ENCODE data around the gene PTPRN2. TPM values are rescaled to one million over a fixed set of nuclear protein-coding genes. Genes with fewer than 3 reads are reported as not detected.

Gene PTPRN2
- total RNA-seq, 1 experiment from 2014 or later, result 0.11 TPM

DNA sequence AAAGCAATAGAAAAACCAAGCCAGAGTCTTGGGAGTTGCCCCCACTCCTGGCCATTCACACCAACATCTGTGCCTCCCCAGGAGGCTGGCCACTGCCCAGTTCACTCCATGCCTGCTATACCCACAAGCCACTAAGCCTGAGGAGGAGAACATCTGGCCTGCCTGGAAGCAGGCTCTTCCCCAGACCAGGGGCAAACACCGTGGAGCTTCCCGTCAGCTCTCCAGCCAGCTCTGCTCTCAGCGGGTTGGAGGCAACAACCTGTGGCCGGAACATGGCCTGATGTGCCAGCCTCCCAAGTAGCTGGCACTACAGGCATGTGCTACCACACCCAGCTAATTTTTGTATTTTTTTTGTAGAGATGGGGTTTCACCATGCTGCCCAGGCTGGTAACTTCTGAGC, 9.1 kb upstream of the PTPRN2 start:
- TF ChIP-seq, protein P1, sequence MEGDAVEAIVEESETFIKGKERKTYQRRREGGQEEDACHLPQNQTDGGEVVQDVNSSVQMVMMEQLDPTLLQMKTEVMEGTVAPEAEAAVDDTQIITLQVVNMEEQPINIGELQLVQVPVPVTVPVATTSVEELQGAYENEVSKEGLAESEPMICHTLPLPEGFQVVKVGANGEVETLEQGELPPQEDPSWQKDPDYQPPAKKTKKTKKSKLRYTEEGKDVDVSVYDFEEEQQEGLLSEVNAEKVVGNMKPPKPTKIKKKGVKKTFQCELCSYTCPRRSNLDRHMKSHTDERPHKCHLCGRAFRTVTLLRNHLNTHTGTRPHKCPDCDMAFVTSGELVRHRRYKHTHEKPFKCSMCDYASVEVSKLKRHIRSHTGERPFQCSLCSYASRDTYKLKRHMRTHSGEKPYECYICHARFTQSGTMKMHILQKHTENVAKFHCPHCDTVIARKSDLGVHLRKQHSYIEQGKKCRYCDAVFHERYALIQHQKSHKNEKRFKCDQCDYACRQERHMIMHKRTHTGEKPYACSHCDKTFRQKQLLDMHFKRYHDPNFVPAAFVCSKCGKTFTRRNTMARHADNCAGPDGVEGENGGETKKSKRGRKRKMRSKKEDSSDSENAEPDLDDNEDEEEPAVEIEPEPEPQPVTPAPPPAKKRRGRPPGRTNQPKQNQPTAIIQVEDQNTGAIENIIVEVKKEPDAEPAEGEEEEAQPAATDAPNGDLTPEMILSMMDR (conservative IDR thresholded peaks at IDR 0.05; ENCODE audit: low read depth, low read length), result no peak
- no peak for TF ChIP-seq EZH2 (IDR thresholded peaks at IDR 0.05; ENCODE audit: borderline replicate concordance, low read depth, low read length, poor library complexity, severe bottlenecking)
- no peak for DNase-seq (ENCODE audit: low spot score)
- Histone ChIP-seq H3K36me3 (ENCODE audit: insufficient read depth, low read length, poor library complexity, severe bottlenecking) (no peaks in the 10 kb centered on the region), H3K27ac (ENCODE audit: low read depth, low read length, poor library complexity, severe bottlenecking) (no peak overlapping the region), H3K27me3 (replicated peaks; ENCODE audit: insufficient read depth, low read depth, low read length, poor library complexity) (no peaks in the 10 kb centered on the region), H3K4me3 (ENCODE audit: low read depth, low read length, poor library complexity, severe bottlenecking) (no peak overlapping the region), H3K4me1 (ENCODE audit: insufficient read depth, low read length, poor library complexity, severe bottlenecking) (no peaks in the 10 kb centered on the region), H3K9me3 (ENCODE audit: low read depth, low read length, poor library complexity, severe bottlenecking) (peaks cover 4% of the 10 kb centered on the region)
- intact Hi-C loops (cut with micrococcal nuclease; ENCODE audit: unreplicated experiment), result no loop called here
- ChIA-PET CTCF (no interaction called here), POLR2A (ENCODE audit: low non-redundant PET) (no interaction called here)
- no TSS peak for BruUV-seq (replicated peaks)

DNA sequence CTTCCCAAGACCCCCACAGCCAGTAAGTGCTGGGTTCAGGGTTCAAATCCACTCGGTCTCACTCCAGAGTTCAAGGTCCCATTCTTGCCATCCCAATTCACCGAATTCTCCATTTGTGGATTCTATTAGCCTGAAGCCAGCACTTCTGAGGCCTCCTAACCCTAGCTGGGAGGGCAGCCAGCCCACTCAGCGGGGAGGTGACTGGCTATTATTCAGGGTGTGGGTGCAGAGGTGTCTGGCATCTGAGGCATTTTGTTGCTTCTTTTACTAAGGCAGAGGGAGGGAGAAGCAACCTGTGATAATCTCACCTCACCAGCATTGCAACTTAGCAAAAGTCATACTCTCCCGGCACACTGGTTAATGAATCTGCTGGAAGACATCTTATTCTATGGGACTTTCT, 8.7 kb upstream of the PTPRN2 start:
- Histone ChIP-seq H3K4me1 (ENCODE audit: insufficient read depth, low read length, poor library complexity, severe bottlenecking) (no peaks in the 10 kb centered on the region), H3K9me3 (ENCODE audit: low read depth, low read length, poor library complexity, severe bottlenecking) (peaks cover 4% of the 10 kb centered on the region), H3K27ac (ENCODE audit: low read depth, low read length, poor library complexity, severe bottlenecking) (no peak overlapping the region), H3K4me3 (ENCODE audit: low read depth, low read length, poor library complexity, severe bottlenecking) (no peak overlapping the region), H3K36me3 (ENCODE audit: insufficient read depth, low read length, poor library complexity, severe bottlenecking) (no peaks in the 10 kb centered on the region), H3K27me3 (replicated peaks; ENCODE audit: insufficient read depth, low read depth, low read length, poor library complexity) (no peaks in the 10 kb centered on the region)
- no peak for DNase-seq (ENCODE audit: low spot score)
- ChIA-PET POLR2A (ENCODE audit: low non-redundant PET) (no interaction called here), CTCF (no interaction called here)
- TF ChIP-seq, protein P1 (conservative IDR thresholded peaks at IDR 0.05; ENCODE audit: low read depth, low read length), result no peak
- no peak for TF ChIP-seq EZH2 (IDR thresholded peaks at IDR 0.05; ENCODE audit: borderline replicate concordance, low read depth, low read length, poor library complexity, severe bottlenecking)
- intact Hi-C loops (cut with micrococcal nuclease; ENCODE audit: unreplicated experiment), result no loop called here
- BruUV-seq (replicated peaks), result no TSS peak

DNA sequence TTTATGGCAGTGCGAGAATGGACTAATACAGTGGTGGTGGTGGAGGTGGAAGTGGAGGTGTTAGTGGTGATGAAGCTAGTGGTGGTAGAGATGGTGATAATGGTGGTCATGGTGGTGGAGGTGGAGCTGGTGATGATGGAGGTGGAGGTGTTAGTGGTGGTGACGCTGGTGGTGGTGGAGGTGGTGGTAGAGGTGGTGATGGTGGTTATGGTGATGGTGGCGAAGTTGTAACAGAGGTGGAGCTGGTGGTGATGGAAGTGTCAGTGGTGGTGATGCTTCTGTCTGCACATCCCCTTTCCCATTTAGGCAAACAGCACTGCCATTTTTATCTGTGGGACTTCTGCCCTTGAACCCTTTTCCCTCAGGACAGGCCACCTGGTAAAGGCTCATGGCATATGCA, 7.4 kb upstream of the PTPRN2 start:
- ChIA-PET POLR2A (ENCODE audit: low non-redundant PET) (no interaction called here), CTCF (no interaction called here)
- peaks cover 4% of the 10 kb centered on the region for H3K9me3 ChIP-seq (ENCODE audit: low read depth, low read length, poor library complexity, severe bottlenecking)

More for the DNA sequence above, 7.4 kb upstream of the PTPRN2 start:
- Histone ChIP-seq H3K27ac (ENCODE audit: low read depth, low read length, poor library complexity, severe bottlenecking) (no peak overlapping the region), H3K4me1 (ENCODE audit: insufficient read depth, low read length, poor library complexity, severe bottlenecking) (no peaks in the 10 kb centered on the region), H3K27me3 (replicated peaks; ENCODE audit: insufficient read depth, low read depth, low read length, poor library complexity) (no peaks in the 10 kb centered on the region), H3K4me3 (ENCODE audit: low read depth, low read length, poor library complexity, severe bottlenecking) (no peak overlapping the region), H3K36me3 (ENCODE audit: insufficient read depth, low read length, poor library complexity, severe bottlenecking) (no peaks in the 10 kb centered on the region)
- BruUV-seq (replicated peaks), result no TSS peak
- intact Hi-C loops (cut with micrococcal nuclease; ENCODE audit: unreplicated experiment), result no loop called here
- DNase-seq (ENCODE audit: low spot score), result peak; percentile 48
- TF ChIP-seq EZH2 (IDR thresholded peaks at IDR 0.05; ENCODE audit: borderline replicate concordance, low read depth, low read length, poor library complexity, severe bottlenecking), result no peak
- TF ChIP-seq, protein P1 (conservative IDR thresholded peaks at IDR 0.05; ENCODE audit: low read depth, low read length), result no peak

All from A673 (cell line).